ENCODE measurements around the gene KCNH2.

Gene KCNH2

GRCh38 chr7:150918378-150918777 lies 59.7 kb downstream of the KCNH2 start:
- Histone ChIP-seq H3K4me3 (ENCODE audit: low read length) (no peak overlapping the region), H3K27ac (ENCODE audit: low read depth, low read length) (no peak overlapping the region), H4K20me1 (ENCODE audit: control insufficient read depth, insufficient read depth, low read depth, low read length) (no peaks in the 10 kb centered on the region), H3K9me2 (replicated peaks; ENCODE audit: control insufficient read depth, low read length) (no peaks in the 10 kb centered on the region), H3F3A (ENCODE audit: control insufficient read depth, insufficient read depth) (no peaks in the 10 kb centered on the region), H3K9me3 (ENCODE audit: control insufficient read depth, insufficient read depth, low read length) (no peaks in the 10 kb centered on the region), H3K4me2 (ENCODE audit: low read length) (no peak overlapping the region), H3K4me1 (ENCODE audit: control insufficient read depth, low read length) (no peaks in the 10 kb centered on the region), H3K27me3 (ENCODE audit: control insufficient read depth, low read length) (peaks cover 40% of the 10 kb centered on the region), H3K79me2 (ENCODE audit: control insufficient read depth, low read length) (no peaks in the 10 kb centered on the region), H3K36me3 (ENCODE audit: control insufficient read depth, low read length) (no peaks in the 10 kb centered on the region)
- no peak for TF ChIP-seq CTCF (IDR thresholded peaks at IDR 0.05; ENCODE audit: low read depth, low read length, poor library complexity, severe bottlenecking)
- no peak for TF ChIP-seq EZH2phosphoT487 (IDR thresholded peaks at IDR 0.05; ENCODE audit: borderline replicate concordance, low read length)

- Histone ChIP-seq H3K9me3 (ENCODE audit: control insufficient read depth, insufficient read depth, low read length) (no peaks in the 10 kb centered on the region), H3K4me3 (ENCODE audit: low read length) (no peak overlapping the region), H3K9me2 (replicated peaks; ENCODE audit: control insufficient read depth, low read length) (no peaks in the 10 kb centered on the region), H3K4me1 (ENCODE audit: control insufficient read depth, low read length) (no peaks in the 10 kb centered on the region), H3K36me3 (ENCODE audit: control insufficient read depth, low read length) (no peaks in the 10 kb centered on the region), H3K27me3 (ENCODE audit: control insufficient read depth, low read length) (peaks cover 36% of the 10 kb centered on the region), H3K4me2 (ENCODE audit: low read length) (no peak overlapping the region), H4K20me1 (ENCODE audit: control insufficient read depth, insufficient read depth, low read depth, low read length) (no peaks in the 10 kb centered on the region), H3F3A (ENCODE audit: control insufficient read depth, insufficient read depth) (no peaks in the 10 kb centered on the region), H3K79me2 (ENCODE audit: control insufficient read depth, low read length) (no peaks in the 10 kb centered on the region), H3K27ac (ENCODE audit: low read depth, low read length) (no peak overlapping the region)
- TF ChIP-seq CTCF (IDR thresholded peaks at IDR 0.05; ENCODE audit: low read depth, low read length, poor library complexity, severe bottlenecking) (no peak), EZH2phosphoT487 (IDR thresholded peaks at IDR 0.05; ENCODE audit: borderline replicate concordance, low read length) (no peak)
These were observed 60.2 kb downstream of the KCNH2 start for GRCh38 chr7:150917969-150918368.

- H3K27ac ChIP-seq (ENCODE audit: low read depth, low read length), result no peak overlapping the region
- TF ChIP-seq CTCF (IDR thresholded peaks at IDR 0.05; ENCODE audit: low read depth, low read length, poor library complexity, severe bottlenecking) (no peak), EZH2phosphoT487 (IDR thresholded peaks at IDR 0.05; ENCODE audit: borderline replicate concordance, low read length) (no peak)
- H3K4me2 ChIP-seq (ENCODE audit: low read length), result no peak overlapping the region
- no peaks in the 10 kb centered on the region for H3K79me2 ChIP-seq (ENCODE audit: control insufficient read depth, low read length)
- no peaks in the 10 kb centered on the region for H3K9me3 ChIP-seq (ENCODE audit: control insufficient read depth, insufficient read depth, low read length)
- no peaks in the 10 kb centered on the region for H3K9me2 ChIP-seq (replicated peaks; ENCODE audit: control insufficient read depth, low read length)
- no peaks in the 10 kb centered on the region for H3F3A ChIP-seq (ENCODE audit: control insufficient read depth, insufficient read depth)
- no peaks in the 10 kb centered on the region for H4K20me1 ChIP-seq (ENCODE audit: control insufficient read depth, insufficient read depth, low read depth, low read length)
- H3K27me3 ChIP-seq (ENCODE audit: control insufficient read depth, low read length), result peaks cover 40% of the 10 kb centered on the region
- H3K36me3 ChIP-seq (ENCODE audit: control insufficient read depth, low read length), result no peaks in the 10 kb centered on the region
- no peaks in the 10 kb centered on the region for H3K4me1 ChIP-seq (ENCODE audit: control insufficient read depth, low read length)
- H3K4me3 ChIP-seq (ENCODE audit: low read length), result no peak overlapping the region
These were observed 61.5 kb downstream of the KCNH2 start for GRCh38 chr7:150916670-150917069.

- H3K9me3 ChIP-seq (ENCODE audit: control insufficient read depth, insufficient read depth, low read length), result no peaks in the 10 kb centered on the region
- H3K27me3 ChIP-seq (ENCODE audit: control insufficient read depth, low read length), result peaks cover 40% of the 10 kb centered on the region
These were observed 63.2 kb downstream of the KCNH2 start for GRCh38 chr7:150914966-150915365.

More at GRCh38 chr7:150914966-150915365, 63.2 kb downstream of the KCNH2 start:
- H3K79me2 ChIP-seq (ENCODE audit: control insufficient read depth, low read length), result no peaks in the 10 kb centered on the region
- no peaks in the 10 kb centered on the region for H3K36me3 ChIP-seq (ENCODE audit: control insufficient read depth, low read length)
- no peaks in the 10 kb centered on the region for H4K20me1 ChIP-seq (ENCODE audit: control insufficient read depth, insufficient read depth, low read depth, low read length)
- H3K27ac ChIP-seq (ENCODE audit: low read depth, low read length), result no peak overlapping the region
- no peaks in the 10 kb centered on the region for H3K4me1 ChIP-seq (ENCODE audit: control insufficient read depth, low read length)
- no peak for TF ChIP-seq CTCF (IDR thresholded peaks at IDR 0.05; ENCODE audit: low read depth, low read length, poor library complexity, severe bottlenecking)
- TF ChIP-seq EZH2phosphoT487 (IDR thresholded peaks at IDR 0.05; ENCODE audit: borderline replicate concordance, low read length), result no peak
- no peak overlapping the region for H3K4me3 ChIP-seq (ENCODE audit: low read length)
- no peaks in the 10 kb centered on the region for H3F3A ChIP-seq (ENCODE audit: control insufficient read depth, insufficient read depth)
- no peaks in the 10 kb centered on the region for H3K9me2 ChIP-seq (replicated peaks; ENCODE audit: control insufficient read depth, low read length)
- no peak overlapping the region for H3K4me2 ChIP-seq (ENCODE audit: low read length)
